Naive B cell (primary cell): ENCODE measurements around the gene TBC1D22B. TPM values are rescaled to one million over a fixed set of nuclear protein-coding genes. Genes with fewer than 3 reads are reported as not detected.

Experiments used
- ATAC-seq, 2 donors: fragments of 150-1000 bp; cut with Tn5 transposase; 2 replicates each; pipeline ENCODE4 v1.10.0; 2021; ENCODE audit warnings: low read depth in 2 of 2, mild to moderate bottlenecking in 2 of 2, moderate library complexity in 2 of 2
- DNase-seq: peaks from one replicate; pipeline ENCODE4 v3.0.0; 2022
- H3K27ac Mint-ChIP-seq, 6 donors: one replicate each; pipeline ENCODE4 v1.8.0; 2020 to 2022; ENCODE audit warnings: mild to moderate bottlenecking in 6 of 6, mixed read lengths in 6 of 6, moderate library complexity in 5 of 6, inconsistent platforms in 2 of 6
- H3K27me3 Mint-ChIP-seq, 3 donors: one replicate each; pipeline ENCODE4 v1.8.0; 2021 to 2022; ENCODE audit warnings: mixed read lengths in 3 of 3, mild to moderate bottlenecking in 1 of 3
- H3K36me3 Mint-ChIP-seq, 2 donors: one replicate each; pipeline ENCODE4 v1.8.0; 2020 to 2022; ENCODE audit warnings: mixed read lengths in 2 of 2, inconsistent platforms in 1 of 2, mild to moderate bottlenecking in 1 of 2
- H3K4me1 Mint-ChIP-seq, 3 donors: one replicate each; pipeline ENCODE4 v1.8.0; 2020 to 2022; ENCODE audit warnings: mixed read lengths in 3 of 3, inconsistent platforms in 1 of 3, mild to moderate bottlenecking in 1 of 3, moderate library complexity in 1 of 3
- H3K4me3 Mint-ChIP-seq, 8 donors: one replicate each; pipeline ENCODE4 v1.8.0; 2020 to 2022; ENCODE audit warnings: mild to moderate bottlenecking in 8 of 8, mixed read lengths in 8 of 8, moderate library complexity in 8 of 8, inconsistent platforms in 2 of 8
- H3K9me3 Mint-ChIP-seq, 7 donors: one replicate each; pipeline ENCODE4 v1.8.0; 2020 to 2022; ENCODE audit warnings: mixed read lengths in 7 of 7, mild to moderate bottlenecking in 5 of 7, inconsistent platforms in 2 of 7, moderate library complexity in 1 of 7
- polyA plus RNA-seq, 6 donors: library from polyadenylated mRNA; unstranded; fragments of 300-500 nt; fragmentation: Illumina TruSeq; gene quantifications; one replicate each; pipeline ENCODE4 v1.2.3, GENCODE V29; 2021; ENCODE audit warnings: low read depth in 6 of 6

TBC1D22B gene
- polyA plus RNA-seq, 6 donors from 2014 or later, result 4.6 to 9.3 (median 6.1) TPM

GRCh38 chr6:37225350-37226169, 32.0 kb upstream of the TBC1D22B start:
- no peaks in the 10 kb centered on the region for H3K9me3 Mint-ChIP-seq
- H3K4me1 Mint-ChIP-seq, result peaks cover 8 to 14% (median 13%) of the 10 kb centered on the region in 3 donors
- DNase-seq (no peak), ATAC-seq (no peak)
- H3K4me3 Mint-ChIP-seq, result no peak overlapping the region
- H3K27ac Mint-ChIP-seq, result peak overlapping the region in 2 of 6 donors; percentile 46 to 80
- no peaks in the 10 kb centered on the region for H3K36me3 Mint-ChIP-seq
- peaks cover 0 to 5% (median 0%) of the 10 kb centered on the region in 3 donors for H3K27me3 Mint-ChIP-seq

GRCh38 chr6:37230104-37230503, 27.5 kb upstream of the TBC1D22B start:
- peak overlapping the region in 1 of 6 donors; percentile 32 for H3K27ac Mint-ChIP-seq
- ATAC-seq (no peak), DNase-seq (no peak)

GRCh38 chr6:37232430-37233017, 25.0 kb upstream of the TBC1D22B start:
- Mint-ChIP-seq H3K36me3 (no peaks in the 10 kb centered on the region), H3K4me3 (no peak overlapping the region), H3K27me3 (peaks cover 0 to 5% (median 0%) of the 10 kb centered on the region in 3 donors), H3K4me1 (no peaks in the 10 kb centered on the region), H3K9me3 (no peaks in the 10 kb centered on the region), H3K27ac (no peak overlapping the region)
- ATAC-seq, result no peak
- no peak for DNase-seq

More at GRCh38 chr6:37230104-37230503, 27.5 kb upstream of the TBC1D22B start:
- Mint-ChIP-seq H3K27me3 (peaks cover 0 to 5% (median 0%) of the 10 kb centered on the region in 3 donors), H3K9me3 (no peaks in the 10 kb centered on the region), H3K4me1 (no peaks in the 10 kb centered on the region), H3K36me3 (no peaks in the 10 kb centered on the region), H3K4me3 (no peak overlapping the region)

- no peaks in the 10 kb centered on the region for H3K4me1 Mint-ChIP-seq
- no peaks in the 10 kb centered on the region for H3K9me3 Mint-ChIP-seq
- ATAC-seq (no peak), DNase-seq (no peak)
- no peak overlapping the region for H3K27ac Mint-ChIP-seq
- H3K4me3 Mint-ChIP-seq, result no peak overlapping the region
- peaks cover 0 to 5% (median 0%) of the 10 kb centered on the region in 3 donors for H3K27me3 Mint-ChIP-seq
- H3K36me3 Mint-ChIP-seq, result no peaks in the 10 kb centered on the region
Measured at GRCh38 chr6:37233541-37233940, 24.0 kb upstream of the TBC1D22B start.

- peaks cover 0 to 10% (median 0%) of the 10 kb centered on the region in 3 donors for H3K4me1 Mint-ChIP-seq
- no peak overlapping the region for H3K27ac Mint-ChIP-seq
- no peak overlapping the region for H3K4me3 Mint-ChIP-seq
- H3K36me3 Mint-ChIP-seq, result no peaks in the 10 kb centered on the region
- no peak for ATAC-seq
- H3K27me3 Mint-ChIP-seq, result peaks cover 0 to 5% (median 0%) of the 10 kb centered on the region in 3 donors
- no peaks in the 10 kb centered on the region for H3K9me3 Mint-ChIP-seq
- no peak for DNase-seq
Measured at GRCh38 chr6:37236921-37237320, 20.7 kb upstream of the TBC1D22B start.

GRCh38 chr6:37237789-37238188, 19.8 kb upstream of the TBC1D22B start:
- no peak for DNase-seq
- Mint-ChIP-seq H3K36me3 (no peaks in the 10 kb centered on the region), H3K4me3 (no peak overlapping the region), H3K9me3 (no peaks in the 10 kb centered on the region), H3K4me1 (peaks cover 0 to 10% (median 0%) of the 10 kb centered on the region in 3 donors), H3K27ac (no peak overlapping the region), H3K27me3 (peaks cover 0 to 3% (median 0%) of the 10 kb centered on the region in 3 donors)
- no peak for ATAC-seq

GRCh38 chr6:37238381-37238780, 19.2 kb upstream of the TBC1D22B start:
- Mint-ChIP-seq H3K4me3 (no peak overlapping the region), H3K9me3 (no peaks in the 10 kb centered on the region), H3K36me3 (no peaks in the 10 kb centered on the region), H3K27me3 (no peaks in the 10 kb centered on the region), H3K4me1 (peaks cover 0 to 10% (median 0%) of the 10 kb centered on the region in 3 donors), H3K27ac (no peak overlapping the region)
- ATAC-seq, result no peak
- no peak for DNase-seq

GRCh38 chr6:37239526-37239925, 18.0 kb upstream of the TBC1D22B start:
- no peaks in the 10 kb centered on the region for H3K9me3 Mint-ChIP-seq
- H3K4me3 Mint-ChIP-seq, result no peak overlapping the region
- peaks cover 0 to 10% (median 0%) of the 10 kb centered on the region in 3 donors for H3K4me1 Mint-ChIP-seq
- DNase-seq (no peak), ATAC-seq (no peak)
- no peaks in the 10 kb centered on the region for H3K36me3 Mint-ChIP-seq
- H3K27ac Mint-ChIP-seq, result no peak overlapping the region
- H3K27me3 Mint-ChIP-seq, result no peaks in the 10 kb centered on the region

GRCh38 chr6:37239950-37240713, 17.4 kb upstream of the TBC1D22B start:
- H3K36me3 Mint-ChIP-seq, result no peaks in the 10 kb centered on the region
- peak overlapping the region in 3 of 6 donors; percentile 16 to 23 (median 21) for H3K27ac Mint-ChIP-seq
- H3K27me3 Mint-ChIP-seq, result peaks cover 0 to 1% (median 0%) of the 10 kb centered on the region in 3 donors
- no peak overlapping the region for H3K4me3 Mint-ChIP-seq
- DNase-seq (no peak), ATAC-seq (no peak)
- no peaks in the 10 kb centered on the region for H3K9me3 Mint-ChIP-seq
- H3K4me1 Mint-ChIP-seq, result peaks cover 0 to 10% (median 0%) of the 10 kb centered on the region in 3 donors

- Mint-ChIP-seq H3K27me3 (peaks cover 0 to 7% (median 0%) of the 10 kb centered on the region in 3 donors), H3K9me3 (no peaks in the 10 kb centered on the region), H3K27ac (peak overlapping the region in 1 of 6 donors; percentile 59), H3K4me3 (no peak overlapping the region), H3K4me1 (peaks cover 0 to 10% (median 0%) of the 10 kb centered on the region in 3 donors), H3K36me3 (no peaks in the 10 kb centered on the region)
- DNase-seq (no peak), ATAC-seq (no peak)
Measured at GRCh38 chr6:37241131-37241530, 16.4 kb upstream of the TBC1D22B start.

- H3K9me3 Mint-ChIP-seq, result no peaks in the 10 kb centered on the region
- DNase-seq, result no peak
- peaks cover 0 to 10% (median 0%) of the 10 kb centered on the region in 3 donors for H3K4me1 Mint-ChIP-seq
- H3K27me3 Mint-ChIP-seq, result peaks cover 0 to 7% (median 0%) of the 10 kb centered on the region in 3 donors
- H3K4me3 Mint-ChIP-seq, result no peak overlapping the region
- ATAC-seq, result no peak
- H3K27ac Mint-ChIP-seq, result no peak overlapping the region
- H3K36me3 Mint-ChIP-seq, result no peaks in the 10 kb centered on the region
Measured at GRCh38 chr6:37241775-37242428, 15.7 kb upstream of the TBC1D22B start.

- peaks cover 0 to 7% (median 0%) of the 10 kb centered on the region in 3 donors for H3K27me3 Mint-ChIP-seq
- DNase-seq, result no peak
- no peaks in the 10 kb centered on the region for H3K9me3 Mint-ChIP-seq
- no peak overlapping the region for H3K27ac Mint-ChIP-seq
- no peak for ATAC-seq
- H3K36me3 Mint-ChIP-seq, result no peaks in the 10 kb centered on the region
- peaks cover 0 to 10% (median 0%) of the 10 kb centered on the region in 3 donors for H3K4me1 Mint-ChIP-seq
- no peak overlapping the region for H3K4me3 Mint-ChIP-seq
Measured at GRCh38 chr6:37242429-37243052, 15.0 kb upstream of the TBC1D22B start.
